Measurements from ENCODE around the gene ADM2. TPM values are rescaled to one million over a fixed set of nuclear protein-coding genes. Genes with fewer than 3 reads are reported as not detected.

Gene ADM2
- total and polyA plus RNA-seq, 9 donors: 0.01 to 2.6 (median 0.15) TPM; not detected in 3

DNA sequence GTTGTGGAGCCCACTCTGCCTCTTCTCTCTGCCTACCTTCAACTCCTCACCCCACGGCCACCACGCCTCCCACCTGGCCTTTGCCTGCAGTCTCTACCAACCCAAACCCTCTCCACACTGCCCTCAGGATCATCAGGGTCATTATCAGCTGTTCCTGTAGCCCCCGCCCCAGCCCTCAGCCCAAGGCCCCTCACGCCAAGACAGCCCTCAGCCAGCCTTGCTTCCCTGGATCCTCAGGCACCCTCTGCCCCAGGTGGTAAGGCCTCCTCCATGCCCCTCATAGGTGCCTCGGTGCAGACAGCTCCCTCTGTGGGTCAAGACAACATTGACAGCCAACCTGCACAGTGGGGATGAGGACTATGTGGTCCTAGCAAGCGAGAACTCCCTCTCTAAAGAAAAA is 8.3 kb upstream of the ADM2 start:
- 72 to 82% (median 75%) methylated on average over 6 of the region's 6 CpGs for WGBS, 3 donors
- H3K27ac ChIP-seq: no peak overlapping the region
- no peak for TF ChIP-seq EP300 (IDR thresholded peaks at IDR 0.05)
- TF ChIP-seq, protein P1, sequence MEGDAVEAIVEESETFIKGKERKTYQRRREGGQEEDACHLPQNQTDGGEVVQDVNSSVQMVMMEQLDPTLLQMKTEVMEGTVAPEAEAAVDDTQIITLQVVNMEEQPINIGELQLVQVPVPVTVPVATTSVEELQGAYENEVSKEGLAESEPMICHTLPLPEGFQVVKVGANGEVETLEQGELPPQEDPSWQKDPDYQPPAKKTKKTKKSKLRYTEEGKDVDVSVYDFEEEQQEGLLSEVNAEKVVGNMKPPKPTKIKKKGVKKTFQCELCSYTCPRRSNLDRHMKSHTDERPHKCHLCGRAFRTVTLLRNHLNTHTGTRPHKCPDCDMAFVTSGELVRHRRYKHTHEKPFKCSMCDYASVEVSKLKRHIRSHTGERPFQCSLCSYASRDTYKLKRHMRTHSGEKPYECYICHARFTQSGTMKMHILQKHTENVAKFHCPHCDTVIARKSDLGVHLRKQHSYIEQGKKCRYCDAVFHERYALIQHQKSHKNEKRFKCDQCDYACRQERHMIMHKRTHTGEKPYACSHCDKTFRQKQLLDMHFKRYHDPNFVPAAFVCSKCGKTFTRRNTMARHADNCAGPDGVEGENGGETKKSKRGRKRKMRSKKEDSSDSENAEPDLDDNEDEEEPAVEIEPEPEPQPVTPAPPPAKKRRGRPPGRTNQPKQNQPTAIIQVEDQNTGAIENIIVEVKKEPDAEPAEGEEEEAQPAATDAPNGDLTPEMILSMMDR (IDR thresholded peaks at IDR 0.05): no peak
- no peak for TF ChIP-seq POLR2A (IDR thresholded peaks at IDR 0.05)
- no peak for DNase-seq
- intact Hi-C loops (cut with DNase I): no loop called here
- peaks cover 31% of the 10 kb centered on the region for H3K4me1 ChIP-seq (ENCODE audit: insufficient read depth)
- H3K9me3 ChIP-seq: no peaks in the 10 kb centered on the region
- H3K36me3 ChIP-seq: no peaks in the 10 kb centered on the region
- H3K4me3 ChIP-seq: no peak overlapping the region
- H3K27me3 ChIP-seq: no peaks in the 10 kb centered on the region

DNA sequence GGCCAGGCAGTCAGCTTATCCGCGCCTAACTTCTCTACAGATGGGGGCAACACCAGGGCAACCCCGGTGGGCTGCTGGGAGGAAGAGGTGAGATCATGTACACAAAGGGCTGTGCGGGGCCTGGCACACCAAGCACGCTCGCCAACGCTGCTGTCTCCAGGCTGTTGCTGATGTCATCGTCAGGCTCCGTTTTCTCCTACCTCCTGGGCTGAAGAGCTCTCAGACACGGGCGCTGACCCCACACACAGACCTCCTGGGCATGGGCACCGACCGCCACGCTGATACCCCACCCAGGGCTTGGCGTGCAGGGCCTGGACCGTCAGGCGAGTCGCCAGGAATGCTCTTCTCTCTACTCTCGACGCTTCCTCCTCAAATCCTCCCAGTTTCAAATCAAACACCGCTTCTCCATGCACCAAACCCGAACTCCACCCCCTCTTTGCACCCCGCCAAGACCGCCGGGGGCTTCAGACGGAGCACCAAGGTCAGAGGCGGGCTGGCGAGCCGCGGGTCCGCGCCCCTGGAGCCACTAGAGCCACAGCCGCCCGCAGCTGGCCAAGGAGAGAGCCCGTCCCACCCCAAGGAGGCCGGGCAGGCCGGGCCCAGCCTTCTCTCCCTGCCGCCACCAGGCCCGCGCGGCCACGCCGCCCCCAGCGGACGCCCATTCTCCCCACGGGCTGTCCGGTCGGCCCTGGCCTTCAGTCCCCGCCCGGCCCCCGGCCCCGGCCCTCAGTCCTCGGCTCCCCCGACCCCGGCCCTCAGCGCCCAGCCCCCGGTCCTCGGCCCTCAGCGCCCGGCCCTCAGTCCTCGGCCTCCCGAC is 7.3 kb upstream of the ADM2 start:
- DNase-seq: peak in 2 of 5 donors; percentile 57 to 60
- 3 to 5% (median 4%) methylated on average over 56 to 62 of the region's 62 CpGs for WGBS, 3 donors
- intact Hi-C loops (cut with DNase I): no loop called here
- TF ChIP-seq EP300 (IDR thresholded peaks at IDR 0.05) (no peak), POLR2A (IDR thresholded peaks at IDR 0.05) (no peak)
- TF ChIP-seq, protein P1 (IDR thresholded peaks at IDR 0.05): no peak
- Histone ChIP-seq H3K27me3 (no peaks in the 10 kb centered on the region), H3K27ac (peak overlapping the region; percentile 24 to 57), H3K9me3 (no peaks in the 10 kb centered on the region), H3K4me3 (peak overlapping the region; percentile 92), H3K4me1 (ENCODE audit: insufficient read depth) (peaks cover 31% of the 10 kb centered on the region), H3K36me3 (no peaks in the 10 kb centered on the region)

DNA sequence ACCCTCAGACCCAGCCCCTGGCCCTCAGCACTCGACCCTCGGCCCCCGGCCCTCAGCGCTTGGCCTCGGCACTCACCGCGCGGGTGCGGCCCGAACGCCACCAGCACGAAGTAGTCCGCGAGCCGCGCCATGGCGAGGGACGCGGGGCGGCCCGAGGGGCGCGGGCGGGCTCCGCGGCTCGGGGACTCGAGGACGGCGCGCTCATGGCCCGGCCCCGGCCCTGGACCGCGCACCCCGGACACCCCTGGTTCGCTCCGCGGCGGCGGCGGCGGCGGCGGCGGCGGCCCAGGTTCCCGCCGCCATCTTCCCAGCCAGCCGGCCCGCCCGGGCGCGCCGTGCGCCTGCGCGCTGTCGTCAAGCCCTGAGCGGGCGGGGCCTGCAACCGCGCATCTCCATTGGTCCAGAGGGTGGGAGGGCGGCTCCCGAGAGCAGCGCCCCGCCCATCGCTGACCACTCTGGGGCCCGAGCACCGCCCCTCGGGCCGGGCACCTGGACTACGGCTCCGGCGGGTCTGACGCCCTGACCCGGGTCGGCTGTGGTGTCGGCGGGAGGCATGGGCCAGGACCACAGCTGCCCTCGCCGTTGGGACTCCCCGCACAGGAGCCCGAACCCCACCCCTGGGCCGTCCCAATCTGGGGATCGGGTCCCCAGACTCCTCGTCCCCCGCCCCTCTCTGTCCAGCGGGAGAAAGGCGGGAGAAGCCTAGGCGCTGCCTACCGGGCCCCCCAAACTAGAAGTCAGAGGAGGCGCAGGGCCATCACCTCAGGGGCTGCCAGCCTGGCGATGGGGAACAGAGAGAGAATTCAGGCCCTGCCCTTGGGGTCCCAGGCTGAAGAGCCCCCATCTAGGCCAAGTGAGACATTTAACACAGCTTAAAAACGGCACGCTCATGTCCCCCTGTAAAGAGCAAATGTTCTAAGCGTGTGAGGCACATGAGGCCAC is 6.4 kb upstream of the ADM2 start, which contains the start of gene SBF1:
TSS of gene SBF1 (minus strand) at position 326 of the 942 bp plus-strand sequence. CDS start at position 131, 195 bp downstream.
- no peaks in the 10 kb centered on the region for H3K36me3 ChIP-seq
- whole genome bisulfite sequencing, 3 donors: 1 to 2% (median 2%) methylated on average over 42 to 97 of the region's 97 CpGs
- H3K27me3 ChIP-seq: no peaks in the 10 kb centered on the region
- no peaks in the 10 kb centered on the region for H3K9me3 ChIP-seq
- H3K27ac ChIP-seq: peak within 1 kb of the TSS; percentile 57 to 58
- H3K4me3 ChIP-seq: peak within 1 kb of the TSS; percentile 92
- TF ChIP-seq EP300 (IDR thresholded peaks at IDR 0.05): no peak
- TF ChIP-seq POLR2A (IDR thresholded peaks at IDR 0.05): peak; percentile 68
- TF ChIP-seq, protein P1 (IDR thresholded peaks at IDR 0.05): no peak
- H3K4me1 ChIP-seq (ENCODE audit: insufficient read depth): peaks cover 29% of the 10 kb centered on the region
- intact Hi-C loops (cut with DNase I): no loop called here
- peak; percentile 91 to 95 (median 94) for DNase-seq

DNA sequence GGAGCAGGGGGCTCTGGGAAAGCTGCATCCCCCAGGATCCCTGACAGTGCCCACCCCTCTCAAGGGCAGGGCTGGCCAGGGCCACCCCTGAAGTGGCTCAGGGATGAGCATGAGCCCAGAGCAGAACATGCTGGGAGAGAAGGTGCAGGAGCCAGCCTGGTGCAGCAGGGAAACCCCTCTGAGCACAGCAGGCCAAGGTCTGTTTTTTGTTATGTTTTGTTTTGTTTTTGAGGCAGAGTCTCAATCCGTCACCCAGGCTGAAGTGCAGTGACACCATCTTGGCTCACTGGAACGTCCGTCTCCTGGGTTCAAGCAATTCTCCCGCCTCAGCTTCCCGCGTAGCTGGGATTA is 5.7 kb upstream of the ADM2 start:
- H3K4me1 ChIP-seq (ENCODE audit: insufficient read depth): peaks cover 23% of the 10 kb centered on the region
- H3K9me3 ChIP-seq: no peaks in the 10 kb centered on the region
- no peak overlapping the region for H3K27ac ChIP-seq
- no peak overlapping the region for H3K4me3 ChIP-seq
- 83 to 89% (median 85%) methylated on average over 6 of the region's 6 CpGs for WGBS, 3 donors
- TF ChIP-seq POLR2A (IDR thresholded peaks at IDR 0.05): no peak
- TF ChIP-seq, protein P1 (IDR thresholded peaks at IDR 0.05): no peak
- no peak for TF ChIP-seq EP300 (IDR thresholded peaks at IDR 0.05)
- no peaks in the 10 kb centered on the region for H3K36me3 ChIP-seq
- DNase-seq: no peak
- no peaks in the 10 kb centered on the region for H3K27me3 ChIP-seq
- intact Hi-C loops (cut with DNase I): no loop called here
